ENCODE results near the gene TRIM47. TPM values are rescaled to one million over a fixed set of nuclear protein-coding genes. Genes with fewer than 3 reads are reported as not detected.

TRIM47 gene
- total and polyA plus RNA-seq, 2 of the 13 experiments (the other 11 are each of a cell fraction or from before 2014, with no cell fraction given) = 33.5 to 82.0 TPM

DNA sequence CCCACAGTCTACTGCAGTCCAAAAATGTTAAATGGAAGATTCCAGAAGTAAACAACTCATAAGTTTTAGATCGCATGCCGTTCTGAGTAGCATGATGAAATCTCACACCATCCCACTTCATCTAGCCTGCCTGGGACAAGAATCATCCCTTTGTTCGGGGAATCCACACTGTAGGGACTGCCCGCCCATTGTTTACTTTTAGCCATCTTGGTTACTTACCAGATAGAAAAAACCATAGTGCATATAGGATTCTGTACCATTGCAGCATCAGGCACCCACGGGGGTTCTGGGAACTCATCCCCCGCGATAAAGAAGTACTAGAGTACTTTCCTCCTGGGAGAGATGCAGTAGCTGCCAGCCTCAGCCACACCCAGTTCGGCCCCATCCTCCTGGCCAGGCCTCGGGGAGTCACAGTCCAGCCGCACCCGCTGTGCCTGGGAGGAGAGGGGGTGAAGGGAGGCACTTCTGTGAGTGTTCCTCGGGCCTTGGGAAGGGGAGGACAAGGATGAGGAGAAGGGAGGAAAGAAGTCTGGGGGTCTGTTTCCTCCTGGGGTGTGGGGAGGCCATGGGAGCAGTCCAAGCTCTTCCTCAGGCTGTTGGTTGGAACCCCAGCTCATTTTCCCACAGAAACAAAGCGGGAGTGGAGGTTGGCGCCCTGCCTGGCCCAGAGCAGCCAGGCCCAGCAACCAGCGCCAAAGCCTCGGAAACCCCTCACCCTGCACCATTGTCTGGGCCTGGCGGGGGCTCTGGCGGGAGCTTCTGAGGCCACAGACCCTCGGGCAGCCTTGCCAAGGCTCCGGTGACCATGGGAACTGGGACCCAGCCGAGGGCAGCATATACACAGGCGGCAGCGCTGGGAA is 8.9 kb downstream of the TRIM47 start (continued):
- TF ChIP-seq ZNF552 (CRISPR knock-in tag; IDR thresholded peaks at IDR 0.05; ENCODE audit: borderline replicate concordance) (no peak), FOXO1 (CRISPR knock-in tag; IDR thresholded peaks at IDR 0.05) (peak; percentile 89; the same call in 1 of the 2 replicates), BRD4 (CRISPR knock-in tag; IDR thresholded peaks at IDR 0.05) (no peak), ZFAT (CRISPR knock-in tag; conservative IDR thresholded peaks at IDR 0.05) (no peak), ZNF225 (CRISPR knock-in tag; IDR thresholded peaks at IDR 0.05) (peak; percentile 77; the same call in 1 of the 2 replicates), RFX3 (CRISPR knock-in tag; IDR thresholded peaks at IDR 0.05) (0 out of 2 replicates have a peak, but pooled peaks have one; percentile 27), SRF (IDR thresholded peaks at IDR 0.05; ENCODE audit: low read depth, low read length) (no peak), CHD2 (IDR thresholded peaks at IDR 0.05; ENCODE audit: low read depth, low read length) (no peak), ZSCAN25 (CRISPR knock-in tag; IDR thresholded peaks at IDR 0.05) (peak; percentile 41; the same call in 1 of the 2 replicates), ZNF562 (CRISPR knock-in tag; IDR thresholded peaks at IDR 0.05; ENCODE audit: borderline replicate concordance) (no peak), TMF1 (CRISPR knock-in tag; IDR thresholded peaks at IDR 0.05; ENCODE audit: low read depth) (no peak), ZBTB7B (CRISPR knock-in tag; IDR thresholded peaks at IDR 0.05) (peak; percentile 85), ZNF326 (CRISPR knock-in tag; IDR thresholded peaks at IDR 0.05; ENCODE audit: borderline replicate concordance) (no peak), ZNF605 (CRISPR knock-in tag; IDR thresholded peaks at IDR 0.05) (no peak), GZF1 (CRISPR knock-in tag; IDR thresholded peaks at IDR 0.05) (no peak), ZSCAN29 (CRISPR knock-in tag; conservative IDR thresholded peaks at IDR 0.05) (peak; percentile 91), ZNF780A (CRISPR knock-in tag; IDR thresholded peaks at IDR 0.05) (no peak), ZSCAN22 (CRISPR knock-in tag; IDR thresholded peaks at IDR 0.05) (peak; percentile 50; the same call in 1 of the 2 replicates), ZNF3 (CRISPR knock-in tag; IDR thresholded peaks at IDR 0.05) (0 out of 2 replicates have a peak, but pooled peaks have one; percentile 44), ARNT (IDR thresholded peaks at IDR 0.05) (no peak), CHD4 (IDR thresholded peaks at IDR 0.05; ENCODE audit: borderline replicate concordance, low read length) (no peak; the same call in 1 of the 2 replicates)
- TF ChIP-seq, protein P1, sequence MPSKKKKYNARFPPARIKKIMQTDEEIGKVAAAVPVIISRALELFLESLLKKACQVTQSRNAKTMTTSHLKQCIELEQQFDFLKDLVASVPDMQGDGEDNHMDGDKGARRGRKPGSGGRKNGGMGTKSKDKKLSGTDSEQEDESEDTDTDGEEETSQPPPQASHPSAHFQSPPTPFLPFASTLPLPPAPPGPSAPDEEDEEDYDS (CRISPR knock-in tag; IDR thresholded peaks at IDR 0.05) = peak; percentile 88
- TF ChIP-seq, protein P2, sequence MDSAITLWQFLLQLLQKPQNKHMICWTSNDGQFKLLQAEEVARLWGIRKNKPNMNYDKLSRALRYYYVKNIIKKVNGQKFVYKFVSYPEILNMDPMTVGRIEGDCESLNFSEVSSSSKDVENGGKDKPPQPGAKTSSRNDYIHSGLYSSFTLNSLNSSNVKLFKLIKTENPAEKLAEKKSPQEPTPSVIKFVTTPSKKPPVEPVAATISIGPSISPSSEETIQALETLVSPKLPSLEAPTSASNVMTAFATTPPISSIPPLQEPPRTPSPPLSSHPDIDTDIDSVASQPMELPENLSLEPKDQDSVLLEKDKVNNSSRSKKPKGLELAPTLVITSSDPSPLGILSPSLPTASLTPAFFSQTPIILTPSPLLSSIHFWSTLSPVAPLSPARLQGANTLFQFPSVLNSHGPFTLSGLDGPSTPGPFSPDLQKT (CRISPR knock-in tag; IDR thresholded peaks at IDR 0.05; ENCODE audit: borderline replicate concordance) = no peak
- TF ChIP-seq, protein P3, sequence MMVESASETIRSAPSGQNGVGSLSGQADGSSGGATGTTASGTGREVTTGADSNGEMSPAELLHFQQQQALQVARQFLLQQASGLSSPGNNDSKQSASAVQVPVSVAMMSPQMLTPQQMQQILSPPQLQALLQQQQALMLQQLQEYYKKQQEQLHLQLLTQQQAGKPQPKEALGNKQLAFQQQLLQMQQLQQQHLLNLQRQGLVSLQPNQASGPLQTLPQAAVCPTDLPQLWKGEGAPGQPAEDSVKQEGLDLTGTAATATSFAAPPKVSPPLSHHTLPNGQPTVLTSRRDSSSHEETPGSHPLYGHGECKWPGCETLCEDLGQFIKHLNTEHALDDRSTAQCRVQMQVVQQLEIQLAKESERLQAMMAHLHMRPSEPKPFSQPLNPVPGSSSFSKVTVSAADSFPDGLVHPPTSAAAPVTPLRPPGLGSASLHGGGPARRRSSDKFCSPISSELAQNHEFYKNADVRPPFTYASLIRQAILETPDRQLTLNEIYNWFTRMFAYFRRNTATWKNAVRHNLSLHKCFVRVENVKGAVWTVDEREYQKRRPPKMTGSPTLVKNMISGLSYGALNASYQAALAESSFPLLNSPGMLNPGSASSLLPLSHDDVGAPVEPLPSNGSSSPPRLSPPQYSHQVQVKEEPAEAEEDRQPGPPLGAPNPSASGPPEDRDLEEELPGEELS (CRISPR knock-in tag; IDR thresholded peaks at IDR 0.05) = peak; percentile 96
- TF ChIP-seq, protein P4, sequence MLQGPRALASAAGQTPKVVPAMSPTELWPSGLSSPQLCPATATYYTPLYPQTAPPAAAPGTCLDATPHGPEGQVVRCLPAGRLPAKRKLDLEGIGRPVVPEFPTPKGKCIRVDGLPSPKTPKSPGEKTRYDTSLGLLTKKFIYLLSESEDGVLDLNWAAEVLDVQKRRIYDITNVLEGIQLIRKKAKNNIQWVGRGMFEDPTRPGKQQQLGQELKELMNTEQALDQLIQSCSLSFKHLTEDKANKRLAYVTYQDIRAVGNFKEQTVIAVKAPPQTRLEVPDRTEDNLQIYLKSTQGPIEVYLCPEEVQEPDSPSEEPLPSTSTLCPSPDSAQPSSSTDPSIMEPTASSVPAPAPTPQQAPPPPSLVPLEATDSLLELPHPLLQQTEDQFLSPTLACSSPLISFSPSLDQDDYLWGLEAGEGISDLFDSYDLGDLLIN (CRISPR knock-in tag; IDR thresholded peaks at IDR 0.05; ENCODE audit: borderline replicate concordance) = no peak
- TF ChIP-seq, protein P5, sequence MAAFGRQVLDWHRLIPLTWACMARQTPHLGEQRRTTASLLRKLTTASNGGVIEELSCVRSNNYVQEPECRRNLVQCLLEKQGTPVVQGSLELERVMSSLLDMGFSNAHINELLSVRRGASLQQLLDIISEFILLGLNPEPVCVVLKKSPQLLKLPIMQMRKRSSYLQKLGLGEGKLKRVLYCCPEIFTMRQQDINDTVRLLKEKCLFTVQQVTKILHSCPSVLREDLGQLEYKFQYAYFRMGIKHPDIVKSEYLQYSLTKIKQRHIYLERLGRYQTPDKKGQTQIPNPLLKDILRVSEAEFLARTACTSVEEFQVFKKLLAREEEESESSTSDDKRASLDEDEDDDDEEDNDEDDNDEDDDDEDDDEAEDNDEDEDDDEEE (CRISPR knock-in tag; IDR thresholded peaks at IDR 0.05) = no peak

Data from HepG2 (cell line).